Measurements from ENCODE around the gene FZD2. TPM values are rescaled to one million over a fixed set of nuclear protein-coding genes. Genes with fewer than 3 reads are reported as not detected.

The FZD2 gene
- total and polyA plus RNA-seq, 2 of the 13 experiments (the other 11 are each of a cell fraction or from before 2014, with no cell fraction given): 0.07 to 0.13 TPM

DNA sequence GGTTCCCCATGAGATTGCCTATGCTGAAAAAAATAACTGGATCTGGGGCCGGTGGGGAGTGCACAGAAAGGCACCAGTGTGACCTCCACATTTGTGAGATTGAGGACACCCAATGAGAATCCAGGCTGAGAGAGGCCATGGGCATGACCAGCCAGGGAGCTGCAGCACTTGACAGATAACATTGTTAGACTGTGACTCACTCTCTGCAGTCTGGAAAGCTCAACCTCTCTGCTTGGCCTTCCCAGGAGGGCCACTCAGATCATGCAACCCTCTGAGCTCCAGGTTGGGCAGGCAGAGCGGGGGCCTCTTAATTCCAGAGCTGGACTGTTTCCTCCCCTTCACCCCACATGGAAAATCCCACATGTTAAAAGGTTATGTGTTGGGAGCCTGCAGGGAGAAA, 30.1 kb downstream of the FZD2 start:
- no peak overlapping the region for H3K4me2 ChIP-seq (ENCODE audit: low read depth, low read length)

More for the DNA sequence above, 30.1 kb downstream of the FZD2 start:
- DNase-seq (ENCODE audit: low spot score): peak; percentile 43
- H2AFZ ChIP-seq (ENCODE audit: low read length): no peak overlapping the region
- 0% methylated on average over 2 of the region's 2 CpGs for WGBS (ENCODE audit: low lambda C conversion rate)
- TF ChIP-seq TEAD3 (CRISPR knock-in tag; optimal IDR thresholded peaks at IDR 0.05; ENCODE audit: borderline replicate concordance) (peak; percentile 20), ATF1 (CRISPR knock-in tag; IDR thresholded peaks at IDR 0.05) (no peak), ZNF720 (CRISPR knock-in tag; IDR thresholded peaks at IDR 0.05) (no peak), SKI (IDR thresholded peaks at IDR 0.05; ENCODE audit: partially characterized antibody) (peak; percentile 37), KAT7 (CRISPR knock-in tag; IDR thresholded peaks at IDR 0.05; ENCODE audit: borderline replicate concordance) (no peak), ZSCAN30 (CRISPR knock-in tag; IDR thresholded peaks at IDR 0.05) (no peak), NFIC (IDR thresholded peaks at IDR 0.05; ENCODE audit: low read length) (no peak), JUND (CRISPR knock-in tag; IDR thresholded peaks at IDR 0.05) (0 out of 2 replicates have a peak, but pooled peaks have one; percentile 23), FOSL2 (CRISPR knock-in tag; IDR thresholded peaks at IDR 0.05) (peak; percentile 84), FOSL1 (CRISPR knock-in tag; IDR thresholded peaks at IDR 0.05; ENCODE audit: borderline replicate concordance) (peak; percentile 19; the same call in 1 of the 2 replicates)
- TF ChIP-seq, protein P1, sequence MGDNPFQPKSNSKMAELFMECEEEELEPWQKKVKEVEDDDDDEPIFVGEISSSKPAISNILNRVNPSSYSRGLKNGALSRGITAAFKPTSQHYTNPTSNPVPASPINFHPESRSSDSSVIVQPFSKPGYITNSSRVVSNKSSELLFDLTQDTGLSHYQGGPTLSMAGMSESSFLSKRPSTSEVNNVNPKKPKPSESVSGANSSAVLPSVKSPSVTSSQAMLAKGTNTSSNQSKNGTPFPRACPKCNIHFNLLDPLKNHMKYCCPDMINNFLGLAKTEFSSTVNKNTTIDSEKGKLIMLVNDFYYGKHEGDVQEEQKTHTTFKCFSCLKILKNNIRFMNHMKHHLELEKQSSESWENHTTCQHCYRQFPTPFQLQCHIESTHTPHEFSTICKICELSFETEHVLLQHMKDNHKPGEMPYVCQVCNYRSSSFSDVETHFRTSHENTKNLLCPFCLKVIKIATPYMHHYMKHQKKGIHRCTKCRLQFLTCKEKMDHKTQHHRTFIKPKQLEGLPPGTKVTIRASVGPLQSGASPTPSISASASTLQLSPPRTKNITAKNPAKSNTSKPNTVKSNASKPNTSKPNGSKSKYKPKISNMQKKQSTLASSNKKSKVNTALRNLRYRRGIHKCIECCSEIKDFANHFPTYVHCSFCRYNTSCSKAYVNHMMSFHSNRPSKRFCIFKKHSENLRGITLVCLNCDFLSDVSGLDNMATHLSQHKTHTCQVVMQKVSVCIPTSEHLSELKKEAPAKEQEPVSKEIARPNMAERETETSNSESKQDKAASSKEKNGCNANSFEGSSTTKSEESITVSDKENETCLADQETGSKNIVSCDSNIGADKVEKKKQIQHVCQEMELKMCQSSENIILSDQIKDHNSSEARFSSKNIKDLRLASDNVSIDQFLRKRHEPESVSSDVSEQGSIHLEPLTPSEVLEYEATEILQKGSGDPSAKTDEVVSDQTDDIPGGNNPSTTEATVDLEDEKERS (CRISPR knock-in tag; IDR thresholded peaks at IDR 0.05): no peak
- TF ChIP-seq, protein P2, sequence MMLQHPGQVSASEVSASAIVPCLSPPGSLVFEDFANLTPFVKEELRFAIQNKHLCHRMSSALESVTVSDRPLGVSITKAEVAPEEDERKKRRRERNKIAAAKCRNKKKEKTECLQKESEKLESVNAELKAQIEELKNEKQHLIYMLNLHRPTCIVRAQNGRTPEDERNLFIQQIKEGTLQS (CRISPR knock-in tag; IDR thresholded peaks at IDR 0.05): peak; percentile 30; the same call in 1 of the 2 replicates
- CTCF ChIA-PET (ENCODE audit: low intra/inter-chr PET ratio, low total read pairs): no interaction called here
- peaks cover 1 to 8% of the 10 kb centered on the region in 2 experiments; a peak in 3 of 5 replicates for H3K27me3 ChIP-seq (ENCODE audit: control insufficient read depth in 1 of 2, insufficient read depth in 2 of 2, low read length in 2 of 2)
- ATAC-seq: peak; percentile 76
- intact Hi-C loops (cut with micrococcal nuclease; ENCODE audit: unreplicated experiment): no loop called here
- H3K36me3 ChIP-seq (replicated peaks in 1 of 2; ENCODE audit: control insufficient read depth in 1 of 2, insufficient read depth in 2 of 2, low read length in 2 of 2): no peaks in the 10 kb centered on the region
- POLR2A ChIA-PET: no interaction called here
- H3K4me1 ChIP-seq (ENCODE audit: insufficient read depth, low read length): no peaks in the 10 kb centered on the region
- in situ Hi-C loops (cut with HindIII; ENCODE audit: extremely low pct_ligation_motif_present, low pct_unique_long_range_greater_than_20kb): no loop called here
- no TSS peak for BruUV-seq (replicated peaks)
- H3K9ac ChIP-seq (ENCODE audit: insufficient read depth, low read depth, low read length): no peak overlapping the region
- no peak overlapping the region for H3K4me3 ChIP-seq (replicated peaks in 1 of 3; ENCODE audit: insufficient read depth in 1 of 3, low read depth in 2 of 3, low read length in 3 of 3)
- peak; percentile 76 for FAIRE-seq
- no peak overlapping the region for H3K27ac ChIP-seq (ENCODE audit: extremely low read length, insufficient read depth, low read length)
- H3K9me3 ChIP-seq (ENCODE audit: low read length): no peaks in the 10 kb centered on the region
- no peaks in the 10 kb centered on the region for H3K79me2 ChIP-seq (ENCODE audit: insufficient read depth, low read length)
- no peaks in the 10 kb centered on the region for H4K20me1 ChIP-seq (ENCODE audit: insufficient read depth, low read length)
